SK-N-MC (cell line): ENCODE results near the gene PRR23E.

ENCODE experiments used
- DNase-seq: peaks from one replicate; pipeline ENCODE4 v3.0.0-alpha.2; 2011; ENCODE audit warnings: low read depth, low spot score
- H3K27ac ChIP-seq: fragments of 200-600 bp; sonication (generic); 2 replicates; pipeline ENCODE4 v1.5.1; 2016; ENCODE audit warnings: mixed run types
- H3K36me3 ChIP-seq: fragments of 200-600 bp; sonication (generic); 2 replicates; pipeline ENCODE4 v1.6.1; 2017; ENCODE audit warnings: antibody characterized with exemption, low read length, mixed read lengths; ENCODE audit not compliant: insufficient read depth
- H3K4me3 ChIP-seq: fragments of 200-600 bp; sonication (generic); 2 replicates; pipeline ENCODE4 v1.5.1; 2016
- H3K9ac ChIP-seq: fragments of 200-600 bp; sonication (generic); 2 replicates; pipeline ENCODE4 v1.8.0; 2017; ENCODE audit warnings: mixed run types, mixed read lengths; ENCODE audit not compliant: insufficient read length
- H3K9me3 ChIP-seq: fragments of 200-600 bp; sonication (generic); 2 replicates; pipeline ENCODE4 v1.6.1; 2017; ENCODE audit warnings: low read depth, mild to moderate bottlenecking, antibody characterized with exemption, low read length, moderate library complexity, mixed read lengths
- EZH2 ChIP-seq: fragments of 200-600 bp; sonication (generic); IDR thresholded peaks from one replicate; pipeline ENCODE4 v1.6.1; 2017; ENCODE audit warnings: antibody characterized with exemption
- FOXP2 ChIP-seq: optimal IDR thresholded peaks from 2 replicates; pipeline ENCODE3; 2011; ENCODE audit warnings: mild to moderate bottlenecking, moderate library complexity; ENCODE audit not compliant: insufficient read depth; ENCODE audit errors: extremely low read length, control extremely low read depth
- POLR2AphosphoS5 ChIP-seq: IDR thresholded peaks from 2 replicates; pipeline ENCODE4 v1.6.1; 2012; ENCODE audit warnings: mild to moderate bottlenecking, low read depth, low read length, borderline replicate concordance

The PRR23E gene

GRCh38 chr3:127170814-127171213, 22.1 kb upstream of the PRR23E start:
- Histone ChIP-seq H3K36me3 (no peaks in the 10 kb centered on the region), H3K27ac (no peak overlapping the region), H3K9ac (no peak overlapping the region), H3K4me3 (no peak overlapping the region), H3K9me3 (no peaks in the 10 kb centered on the region)
- TF ChIP-seq FOXP2 = no peak
- TF ChIP-seq EZH2 = no peak
- no peak for TF ChIP-seq POLR2AphosphoS5
- DNase-seq = no peak

- H3K27ac ChIP-seq = no peak overlapping the region
- H3K36me3 ChIP-seq = no peaks in the 10 kb centered on the region
- no peak overlapping the region for H3K9ac ChIP-seq
- TF ChIP-seq POLR2AphosphoS5 = no peak
- TF ChIP-seq FOXP2 = no peak
- H3K4me3 ChIP-seq = no peak overlapping the region
- no peaks in the 10 kb centered on the region for H3K9me3 ChIP-seq
- no peak for DNase-seq
Measured at GRCh38 chr3:127171320-127171719, 21.6 kb upstream of the PRR23E start.

- Histone ChIP-seq H3K4me3 (no peak overlapping the region), H3K36me3 (no peaks in the 10 kb centered on the region), H3K9me3 (no peaks in the 10 kb centered on the region), H3K27ac (no peak overlapping the region), H3K9ac (no peak overlapping the region)
- no peak for TF ChIP-seq POLR2AphosphoS5
- TF ChIP-seq FOXP2 = no peak
- no peak for TF ChIP-seq EZH2
- DNase-seq = no peak
Measured at GRCh38 chr3:127171721-127172120, 21.2 kb upstream of the PRR23E start.

GRCh38 chr3:127172211-127172610, 20.7 kb upstream of the PRR23E start:
- Histone ChIP-seq H3K36me3 (no peaks in the 10 kb centered on the region), H3K27ac (no peak overlapping the region), H3K4me3 (no peak overlapping the region), H3K9me3 (no peaks in the 10 kb centered on the region), H3K9ac (no peak overlapping the region)
- TF ChIP-seq FOXP2 (no peak), POLR2AphosphoS5 (no peak)
- no peak for DNase-seq

- no peak overlapping the region for H3K9ac ChIP-seq
- H3K27ac ChIP-seq = no peak overlapping the region
- DNase-seq = no peak
- H3K36me3 ChIP-seq = no peaks in the 10 kb centered on the region
- H3K4me3 ChIP-seq = no peak overlapping the region
- TF ChIP-seq EZH2 (no peak), POLR2AphosphoS5 (no peak), FOXP2 (no peak)
- no peaks in the 10 kb centered on the region for H3K9me3 ChIP-seq
Measured at GRCh38 chr3:127172781-127173515, 20.0 kb upstream of the PRR23E start.

GRCh38 chr3:127173516-127174166, 19.3 kb upstream of the PRR23E start:
- no peaks in the 10 kb centered on the region for H3K9me3 ChIP-seq
- H3K9ac ChIP-seq = no peak overlapping the region
- TF ChIP-seq FOXP2 (no peak), POLR2AphosphoS5 (no peak), EZH2 (no peak)
- no peak for DNase-seq
- no peaks in the 10 kb centered on the region for H3K36me3 ChIP-seq
- no peak overlapping the region for H3K27ac ChIP-seq
- H3K4me3 ChIP-seq = no peak overlapping the region

- DNase-seq = no peak
- H3K36me3 ChIP-seq = no peaks in the 10 kb centered on the region
- no peak overlapping the region for H3K4me3 ChIP-seq
- H3K27ac ChIP-seq = no peak overlapping the region
- H3K9me3 ChIP-seq = no peaks in the 10 kb centered on the region
- H3K9ac ChIP-seq = no peak overlapping the region
- no peak for TF ChIP-seq POLR2AphosphoS5
- no peak for TF ChIP-seq EZH2
- TF ChIP-seq FOXP2 = no peak
Measured at GRCh38 chr3:127174284-127174683, 18.6 kb upstream of the PRR23E start.

GRCh38 chr3:127174715-127175140, 18.2 kb upstream of the PRR23E start:
- no peaks in the 10 kb centered on the region for H3K36me3 ChIP-seq
- H3K27ac ChIP-seq = no peak overlapping the region
- no peak overlapping the region for H3K4me3 ChIP-seq
- H3K9me3 ChIP-seq = no peaks in the 10 kb centered on the region
- no peak overlapping the region for H3K9ac ChIP-seq
- no peak for TF ChIP-seq EZH2
- no peak for DNase-seq

GRCh38 chr3:127175272-127175671, 17.7 kb upstream of the PRR23E start:
- DNase-seq = no peak
- H3K9me3 ChIP-seq = no peaks in the 10 kb centered on the region
- no peaks in the 10 kb centered on the region for H3K36me3 ChIP-seq
- no peak for TF ChIP-seq EZH2
- TF ChIP-seq FOXP2 = no peak
- TF ChIP-seq POLR2AphosphoS5 = no peak
- no peak overlapping the region for H3K9ac ChIP-seq
- H3K4me3 ChIP-seq = no peak overlapping the region
- H3K27ac ChIP-seq = no peak overlapping the region
